Stromal cell of bone marrow (primary cell): ENCODE measurements around the gene IFNA16.
"Not testable (repeated sequence)": the region's sequence is repeated elsewhere in the genome, so short reads cannot be mapped to it uniquely, and the experiment has no call there.

Experiments
- DNase-seq: peaks from one replicate; pipeline ENCODE4 v3.0.0-alpha.2; 2012; ENCODE audit warnings: low read depth

The IFNA16 gene

GRCh38 chr9:21194867-21195776 lies 22.0 kb downstream of the IFNA16 start:
- peak; percentile 6 for DNase-seq

- DNase-seq, result not testable (repeated sequence)
These were observed 29.6 kb downstream of the IFNA16 start, which contains the start of gene IFNA4 for GRCh38 chr9:21187487-21187886. IFNA4 (minus strand) TSS chr9:21187587; CDS start chr9:21187531, 56 bp downstream.

GRCh38 chr9:21182810-21183736 lies 34.0 kb downstream of the IFNA16 start:
- DNase-seq, result peak; percentile 3

GRCh38 chr9:21174671-21175070 lies 42.4 kb downstream of the IFNA16 start:
- no peak for DNase-seq

- no peak for DNase-seq
These were observed 45.0 kb downstream of the IFNA16 start for GRCh38 chr9:21172156-21172555.

GRCh38 chr9:21171351-21171750 lies 45.8 kb downstream of the IFNA16 start:
- DNase-seq, result no peak

- not testable (repeated sequence) for DNase-seq
These were observed 50.6 kb downstream of the IFNA16 start, which contains the start of gene IFNA21 for GRCh38 chr9:21166560-21166959. IFNA21 (minus strand) TSS chr9:21166660; CDS start chr9:21166612, 48 bp downstream.
